WI38 (cell line): ENCODE measurements around the gene SPCS1.
"Not testable (repeated sequence)": the region's sequence is repeated elsewhere in the genome, so short reads cannot be mapped to it uniquely, and the experiment has no call there.

Experiments
- H3K4me3 ChIP-seq: 2 replicates; pipeline ENCODE4 v1.5.1; 2011; ENCODE audit warnings: low read depth, mild to moderate bottlenecking, control low read depth, low read length
- TF ChIP-seq, protein P1 (sequence below): IDR thresholded peaks from 2 replicates; pipeline ENCODE4 v1.5.1; 2012; ENCODE audit warnings: low read depth, mild to moderate bottlenecking, control low read depth, low read length

Gene SPCS1

DNA sequence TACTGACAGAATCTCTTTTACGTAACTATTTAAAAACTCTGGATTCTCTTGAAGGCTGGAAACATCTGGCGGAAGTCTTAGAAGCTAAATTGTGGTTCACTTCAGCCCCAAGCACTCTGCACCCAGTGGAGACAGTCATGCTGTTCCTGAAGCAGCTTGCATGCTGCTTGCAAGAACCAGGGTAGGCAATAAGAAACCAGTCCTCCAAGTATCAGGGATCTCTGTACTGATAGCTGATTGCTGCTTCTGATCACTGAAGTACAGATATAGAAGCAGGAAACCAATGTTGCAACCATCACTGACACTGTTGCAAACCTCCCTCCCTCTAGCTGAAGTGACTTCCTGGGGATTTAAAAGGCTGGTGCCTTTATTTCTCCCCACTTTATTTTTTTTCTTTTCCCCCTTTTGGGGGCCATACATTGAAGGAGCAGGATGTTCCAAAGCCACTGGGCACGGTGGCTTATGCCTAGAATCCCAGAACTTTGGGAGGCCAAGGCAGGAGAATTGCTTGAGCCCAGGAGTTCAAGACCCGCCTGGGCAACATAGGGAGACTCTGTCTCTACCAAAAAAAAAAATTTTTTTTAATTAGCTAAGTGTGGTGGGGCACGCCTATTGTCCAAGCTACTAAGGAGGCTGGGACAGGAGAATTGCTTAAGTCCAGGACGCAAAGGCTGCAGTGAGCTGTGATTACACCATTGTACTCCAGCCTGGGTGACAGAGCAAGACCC lies 15.3 kb downstream of the SPCS1 start:
- no peak overlapping the region for H3K4me3 ChIP-seq
- TF ChIP-seq, protein P1, sequence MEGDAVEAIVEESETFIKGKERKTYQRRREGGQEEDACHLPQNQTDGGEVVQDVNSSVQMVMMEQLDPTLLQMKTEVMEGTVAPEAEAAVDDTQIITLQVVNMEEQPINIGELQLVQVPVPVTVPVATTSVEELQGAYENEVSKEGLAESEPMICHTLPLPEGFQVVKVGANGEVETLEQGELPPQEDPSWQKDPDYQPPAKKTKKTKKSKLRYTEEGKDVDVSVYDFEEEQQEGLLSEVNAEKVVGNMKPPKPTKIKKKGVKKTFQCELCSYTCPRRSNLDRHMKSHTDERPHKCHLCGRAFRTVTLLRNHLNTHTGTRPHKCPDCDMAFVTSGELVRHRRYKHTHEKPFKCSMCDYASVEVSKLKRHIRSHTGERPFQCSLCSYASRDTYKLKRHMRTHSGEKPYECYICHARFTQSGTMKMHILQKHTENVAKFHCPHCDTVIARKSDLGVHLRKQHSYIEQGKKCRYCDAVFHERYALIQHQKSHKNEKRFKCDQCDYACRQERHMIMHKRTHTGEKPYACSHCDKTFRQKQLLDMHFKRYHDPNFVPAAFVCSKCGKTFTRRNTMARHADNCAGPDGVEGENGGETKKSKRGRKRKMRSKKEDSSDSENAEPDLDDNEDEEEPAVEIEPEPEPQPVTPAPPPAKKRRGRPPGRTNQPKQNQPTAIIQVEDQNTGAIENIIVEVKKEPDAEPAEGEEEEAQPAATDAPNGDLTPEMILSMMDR: no peak

DNA sequence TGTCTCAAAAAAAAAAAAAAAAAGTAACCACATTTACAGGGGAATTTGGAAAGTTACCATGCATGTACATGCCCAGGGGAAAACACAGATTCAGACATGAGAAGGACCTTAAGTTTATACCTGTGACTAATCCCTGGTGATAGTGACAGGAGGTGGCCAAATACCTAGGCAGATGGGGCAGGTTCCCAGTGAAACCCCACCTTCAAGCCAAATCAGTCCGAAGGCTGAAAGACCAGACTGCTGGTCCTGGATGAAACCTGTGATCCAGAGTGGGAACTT lies 15.8 kb downstream of the SPCS1 start:
- TF ChIP-seq, protein P1: no peak
- H3K4me3 ChIP-seq: no peak overlapping the region

DNA sequence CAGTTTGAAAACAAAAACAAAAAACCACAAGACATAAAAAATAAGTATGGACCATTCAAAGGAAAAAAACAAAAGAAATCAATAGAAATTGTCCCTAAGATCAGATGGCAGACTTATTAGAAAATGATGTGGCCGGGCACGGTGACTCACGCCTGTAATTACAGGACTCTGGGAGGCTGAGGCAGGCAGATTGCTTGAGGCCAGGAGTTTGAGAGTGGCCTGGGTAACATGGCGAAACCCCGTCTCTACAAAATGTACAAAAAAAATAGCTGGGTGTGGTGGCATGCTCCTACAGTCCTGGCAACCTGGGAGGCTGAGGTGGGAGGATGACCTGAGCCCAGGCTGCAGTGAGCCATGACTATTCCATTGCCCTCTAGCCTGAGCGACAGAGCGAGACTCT lies 16.6 kb downstream of the SPCS1 start:
- TF ChIP-seq, protein P1: no peak

DNA sequence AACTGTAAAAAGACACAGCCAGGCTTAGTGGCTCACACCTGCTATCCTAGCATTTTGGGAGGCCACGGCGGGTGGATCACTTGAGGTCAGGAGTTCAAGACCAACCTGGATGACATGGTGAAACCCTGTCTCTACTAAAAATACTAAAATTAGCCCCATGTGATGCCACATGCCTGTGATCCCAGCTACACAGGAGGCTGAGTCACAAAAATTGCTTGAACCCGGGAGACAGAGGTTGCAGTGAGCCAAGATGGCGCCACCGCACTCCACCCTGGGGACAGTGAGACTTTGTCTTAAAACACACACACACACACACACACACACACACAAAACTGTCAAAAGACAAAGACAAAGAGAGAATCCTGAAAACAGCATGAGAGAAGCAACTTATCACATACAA lies 18.0 kb downstream of the SPCS1 start:
- H3K4me3 ChIP-seq: no peak overlapping the region
- TF ChIP-seq, protein P1: no peak

More for the DNA sequence above, 16.6 kb downstream of the SPCS1 start:
- H3K4me3 ChIP-seq: no peak overlapping the region

DNA sequence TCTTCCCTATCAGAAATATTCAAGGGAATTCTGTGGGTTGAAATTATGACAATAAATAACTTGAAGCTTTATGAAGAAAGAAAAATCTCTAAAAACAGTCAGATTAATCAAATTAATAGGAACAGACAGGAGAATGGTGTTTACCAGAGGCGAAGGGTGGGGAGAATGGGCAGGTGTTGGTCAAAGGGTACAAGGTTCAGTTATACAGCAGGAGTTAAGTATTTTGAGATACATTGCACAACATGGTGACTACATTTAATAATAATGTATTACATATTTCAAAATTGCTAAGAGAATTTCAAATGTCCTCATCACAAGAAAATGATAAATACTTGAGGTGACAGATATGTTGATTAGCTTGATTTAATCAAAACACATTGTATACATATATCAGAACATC lies 18.6 kb downstream of the SPCS1 start:
- TF ChIP-seq, protein P1: no peak
- no peak overlapping the region for H3K4me3 ChIP-seq

DNA sequence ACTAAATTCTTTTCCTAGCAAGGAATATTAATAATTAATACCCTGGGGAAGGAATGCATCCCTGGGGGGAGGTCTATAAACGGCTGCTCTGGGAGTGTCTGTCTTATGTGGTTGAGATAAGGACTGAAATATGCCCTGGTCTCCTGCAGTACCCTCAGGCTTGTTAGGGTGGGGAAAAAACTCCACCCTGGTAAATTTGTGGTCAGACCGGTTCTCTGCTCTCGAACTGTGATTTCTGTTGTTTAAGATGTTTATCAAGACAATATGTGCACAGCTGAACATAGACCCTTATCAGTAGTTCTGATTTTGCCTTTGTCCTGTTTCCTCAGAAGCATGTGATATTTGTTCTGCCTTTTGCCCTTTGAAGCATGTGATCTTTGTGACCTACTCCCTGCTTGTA lies 22.8 kb downstream of the SPCS1 start:
- not testable (repeated sequence) for H3K4me3 ChIP-seq

DNA sequence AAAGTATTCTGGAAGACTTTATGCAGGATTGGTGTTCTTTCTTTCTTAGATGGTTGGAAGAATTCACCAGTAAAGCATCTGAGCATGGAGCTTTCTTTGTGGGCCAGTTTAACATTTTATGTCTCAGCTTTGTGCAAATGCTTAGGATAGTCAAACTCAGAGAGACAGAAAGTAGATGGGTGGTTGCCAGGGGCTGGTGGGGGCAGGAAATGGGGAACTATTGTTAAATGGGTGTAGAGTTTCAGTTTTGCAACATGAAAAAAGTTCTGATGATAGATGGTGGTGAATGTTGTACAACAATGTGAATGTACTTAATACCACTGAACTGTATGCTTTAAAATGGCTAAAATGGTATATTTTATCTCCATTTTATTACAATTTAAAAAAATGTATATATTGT lies 24.8 kb downstream of the SPCS1 start:
- TF ChIP-seq, protein P1: no peak
- no peak overlapping the region for H3K4me3 ChIP-seq

DNA sequence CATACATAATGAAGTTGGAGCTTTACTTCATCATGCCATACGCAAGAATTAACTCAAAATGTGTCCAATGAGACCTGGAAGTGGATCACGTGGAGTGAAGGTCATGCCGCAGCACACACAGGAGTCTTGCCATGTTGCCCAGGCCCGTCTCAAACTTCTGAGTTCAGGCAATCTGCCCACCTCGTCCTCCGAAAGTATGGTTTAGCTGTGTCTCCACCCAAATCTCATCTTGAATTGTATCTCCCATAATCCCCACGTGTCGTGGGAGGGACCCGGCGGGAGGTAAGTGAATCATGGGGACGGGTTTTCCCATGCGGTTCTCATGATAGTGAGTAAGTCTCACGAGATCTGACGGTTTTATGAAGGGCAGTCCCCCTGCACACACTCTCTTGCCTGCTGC lies 25.7 kb downstream of the SPCS1 start:
- TF ChIP-seq, protein P1: no peak
- H3K4me3 ChIP-seq: no peak overlapping the region
